Suprapubic skin (tissue), 4 donors: ENCODE results near the gene LAMA3.

Source experiments
- CTCF ChIP-seq, 2 donors: fragments of 200-600 bp in 1 of 2; fragments of 450-650 bp in 1 of 2; sonication (generic) in 1 of 2; IDR thresholded peaks; one replicate each; pipeline ENCODE4 v1.5.1; 2016 to 2019; ENCODE audit warnings: antibody characterized with exemption in 2 of 2, mild to moderate bottlenecking in 1 of 2, moderate library complexity in 1 of 2
- EP300 ChIP-seq: sonication (generic); formaldehyde crosslinking; IDR thresholded peaks from one replicate; pipeline ENCODE4 v1.6.1; 2017; ENCODE audit warnings: antibody characterized with exemption
- POLR2A ChIP-seq, 2 donors: fragments of 450-650 bp; IDR thresholded peaks; one replicate each; pipeline ENCODE4 v1.6.1; 2017; ENCODE audit warnings: antibody characterized with exemption in 2 of 2, mild to moderate bottlenecking in 2 of 2, moderate library complexity in 2 of 2
- POLR2AphosphoS5 ChIP-seq, 3 donors: sonication (generic); formaldehyde crosslinking; IDR thresholded peaks; one replicate each; pipeline ENCODE4 v1.6.1; 2017; ENCODE audit warnings: antibody characterized with exemption in 3 of 3

- TF ChIP-seq CTCF (IDR thresholded peaks at IDR 0.05) (no peak), POLR2A (IDR thresholded peaks at IDR 0.05) (no peak), POLR2AphosphoS5 (IDR thresholded peaks at IDR 0.05) (no peak), EP300 (no peak)
Observed at GRCh38 chr18:23870676-23871380, 181.6 kb downstream of the LAMA3 start.
